ENCODE measurements around the gene PTPRD.

PTPRD gene

DNA sequence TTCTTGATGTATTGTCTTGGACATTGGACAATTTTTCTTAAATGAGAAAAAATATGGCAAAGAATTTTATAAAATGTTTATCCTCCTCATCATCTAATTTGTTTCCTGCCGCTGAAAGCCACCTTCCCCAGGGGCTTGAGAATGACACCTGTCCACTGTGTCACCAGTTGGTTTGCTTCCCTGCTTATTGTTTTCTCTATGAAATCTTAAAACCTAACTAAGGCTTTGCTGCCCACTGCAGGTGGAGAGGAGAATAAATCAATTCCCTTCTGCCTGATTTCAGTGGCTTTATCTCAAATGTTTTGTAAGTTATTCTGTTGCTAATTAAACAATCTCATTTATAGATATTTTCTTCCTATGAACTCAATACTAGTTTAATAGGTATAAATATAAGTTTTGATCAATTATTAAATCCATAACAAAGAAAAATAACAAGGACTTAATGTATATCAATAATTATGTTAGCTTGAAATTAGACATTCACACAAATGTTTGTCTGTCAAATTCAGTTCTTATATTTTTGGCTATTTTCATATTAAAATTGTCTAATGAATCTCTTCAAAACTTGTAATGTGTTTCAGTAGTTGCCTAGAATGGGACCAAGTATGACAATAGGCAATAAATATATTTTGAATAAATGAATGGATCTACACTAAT is 822.5 kb downstream of the PTPRD start:
- TF ChIP-seq ZNF274 (IDR thresholded peaks at IDR 0.05; ENCODE audit: low read depth, low read length), result no peak
- H3K4me3 ChIP-seq (ENCODE audit: low read length), result no peak overlapping the region

DNA sequence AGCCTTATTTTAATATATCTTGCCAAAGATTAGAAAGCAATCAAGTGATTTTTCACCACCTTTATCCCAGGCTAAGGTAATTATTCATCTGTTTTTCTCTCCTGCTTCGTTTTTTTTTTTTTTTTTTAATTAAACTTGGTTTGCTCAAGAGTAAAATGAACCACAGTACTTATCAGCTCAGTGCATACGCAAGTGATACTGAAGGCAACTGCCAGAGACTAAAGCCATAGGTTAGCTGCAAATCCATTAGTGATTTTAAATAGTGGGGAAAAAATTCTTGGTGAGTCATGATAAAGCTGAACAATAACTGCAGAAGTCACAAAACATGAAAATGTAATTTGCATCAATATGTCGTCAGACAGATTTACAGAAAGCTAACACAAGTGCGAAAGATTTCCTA is 829.1 kb downstream of the PTPRD start:
- no peak overlapping the region for H3K4me3 ChIP-seq (ENCODE audit: low read length)
- no peak for TF ChIP-seq ZNF274 (IDR thresholded peaks at IDR 0.05; ENCODE audit: low read depth, low read length)

GRCh38 chr9:9783211-9783610 is 829.6 kb downstream of the PTPRD start:
- no peak overlapping the region for H3K4me3 ChIP-seq (ENCODE audit: low read length)
- no peak for TF ChIP-seq ZNF274 (IDR thresholded peaks at IDR 0.05; ENCODE audit: low read depth, low read length)

DNA sequence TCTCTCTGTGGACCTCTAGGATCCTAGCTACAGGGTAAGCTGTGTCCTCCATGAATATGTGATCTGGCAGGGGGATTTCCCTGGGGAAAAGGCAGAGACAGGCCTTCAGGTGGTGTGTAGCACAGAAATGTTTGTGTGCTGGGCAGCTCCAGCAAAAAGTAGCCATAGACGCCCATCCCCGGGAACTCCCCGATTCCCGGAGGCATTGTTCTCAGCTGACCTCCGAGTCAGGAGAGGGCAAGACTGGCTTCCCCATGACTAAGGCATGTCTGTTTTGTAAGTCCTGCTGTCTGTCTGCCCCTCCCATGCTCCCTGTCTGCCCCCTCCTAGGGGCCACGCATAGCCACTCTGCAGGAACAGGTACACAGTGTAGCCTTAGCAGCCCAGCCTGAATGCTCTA is 834.5 kb downstream of the PTPRD start:
- no peak for TF ChIP-seq ZNF274 (IDR thresholded peaks at IDR 0.05; ENCODE audit: low read depth, low read length)
- no peak overlapping the region for H3K4me3 ChIP-seq (ENCODE audit: low read length)

- H3K4me3 ChIP-seq (ENCODE audit: low read length), result no peak overlapping the region
- TF ChIP-seq ZNF274 (IDR thresholded peaks at IDR 0.05; ENCODE audit: low read depth, low read length), result no peak
Observed at GRCh38 chr9:9774471-9774870, 838.3 kb downstream of the PTPRD start.

GRCh38 chr9:9771314-9771713 is 841.5 kb downstream of the PTPRD start:
- no peak for TF ChIP-seq ZNF274 (IDR thresholded peaks at IDR 0.05; ENCODE audit: low read depth, low read length)
- H3K4me3 ChIP-seq (ENCODE audit: low read length), result no peak overlapping the region

GRCh38 chr9:9764821-9765220 is 848.0 kb downstream of the PTPRD start:
- H3K4me3 ChIP-seq (ENCODE audit: low read length), result no peak overlapping the region
- TF ChIP-seq ZNF274 (IDR thresholded peaks at IDR 0.05; ENCODE audit: low read depth, low read length), result no peak

GRCh38 chr9:9754186-9754585 is 858.6 kb downstream of the PTPRD start:
- TF ChIP-seq ZNF274 (IDR thresholded peaks at IDR 0.05; ENCODE audit: low read depth, low read length), result no peak
- H3K4me3 ChIP-seq (ENCODE audit: low read length), result no peak overlapping the region

GRCh38 chr9:9753266-9753665 is 859.5 kb downstream of the PTPRD start:
- TF ChIP-seq ZNF274 (IDR thresholded peaks at IDR 0.05; ENCODE audit: low read depth, low read length), result no peak
- H3K4me3 ChIP-seq (ENCODE audit: low read length), result no peak overlapping the region

DNA sequence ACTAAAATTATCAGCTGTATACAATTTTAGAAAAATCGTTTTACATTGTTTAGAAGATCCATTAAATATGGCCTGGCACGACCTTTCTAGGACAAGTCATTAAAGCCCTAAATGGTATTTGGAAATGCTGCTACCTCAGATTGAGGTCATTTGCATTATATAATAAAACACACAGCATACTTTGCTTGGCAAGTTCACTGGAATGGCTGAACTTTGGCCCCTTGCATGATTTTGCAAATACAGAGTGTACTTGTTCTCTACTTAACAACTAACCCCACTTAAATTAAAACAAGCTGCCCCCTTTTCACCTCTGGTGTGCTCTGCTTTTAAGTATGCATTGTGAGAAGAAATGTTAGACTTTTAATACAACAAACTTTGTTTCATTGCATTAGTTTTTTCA is 860.1 kb downstream of the PTPRD start:
- no peak for TF ChIP-seq ZNF274 (IDR thresholded peaks at IDR 0.05; ENCODE audit: low read depth, low read length)
- H3K4me3 ChIP-seq (ENCODE audit: low read length), result no peak overlapping the region

DNA sequence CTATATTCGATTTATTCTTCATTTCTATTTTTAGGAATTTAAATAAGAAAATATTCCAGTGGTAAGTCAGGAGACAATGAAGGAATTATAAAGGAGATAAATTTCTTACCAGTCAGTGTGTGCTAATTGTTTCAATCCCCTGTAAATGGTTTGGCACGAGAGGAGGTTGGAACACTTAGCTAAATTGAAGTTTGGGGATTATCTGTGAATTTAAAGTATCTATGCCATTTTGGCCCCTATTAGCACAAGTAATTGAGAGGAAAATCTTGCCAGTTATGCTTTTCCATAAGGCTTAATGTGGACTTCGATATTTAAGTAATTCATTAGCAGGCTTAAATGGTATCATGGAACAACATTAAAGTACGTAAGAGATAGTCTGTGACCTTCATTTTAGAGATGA is 860.8 kb downstream of the PTPRD start:
- no peak overlapping the region for H3K4me3 ChIP-seq (ENCODE audit: low read length)
- no peak for TF ChIP-seq ZNF274 (IDR thresholded peaks at IDR 0.05; ENCODE audit: low read depth, low read length)

- TF ChIP-seq ZNF274 (IDR thresholded peaks at IDR 0.05; ENCODE audit: low read depth, low read length), result no peak
- H3K4me3 ChIP-seq (ENCODE audit: low read length), result no peak overlapping the region
Observed at GRCh38 chr9:9750719-9751118, 862.1 kb downstream of the PTPRD start.

GRCh38 chr9:9749591-9749990 is 863.2 kb downstream of the PTPRD start:
- TF ChIP-seq ZNF274 (IDR thresholded peaks at IDR 0.05; ENCODE audit: low read depth, low read length), result no peak

DNA sequence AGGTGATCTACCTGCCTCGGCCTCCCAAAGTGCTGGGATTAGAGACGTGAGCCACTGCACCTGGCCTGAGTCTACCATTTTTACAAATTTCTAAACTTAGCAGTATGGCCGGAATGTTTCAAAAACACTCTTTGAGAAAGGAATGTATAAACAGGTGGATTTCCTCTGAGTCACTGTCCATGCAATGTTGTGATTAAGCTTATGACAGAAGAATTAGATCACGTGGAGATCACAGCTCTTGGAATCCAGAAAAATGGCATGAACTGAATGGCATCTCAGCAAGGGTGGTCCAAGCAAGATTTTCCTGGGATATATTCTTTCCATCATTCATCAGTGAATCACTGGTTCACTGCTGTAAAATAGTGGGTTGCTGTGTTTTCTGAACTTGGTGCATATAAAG is 865.0 kb downstream of the PTPRD start:
- TF ChIP-seq ZNF274 (IDR thresholded peaks at IDR 0.05; ENCODE audit: low read depth, low read length), result no peak
- no peak overlapping the region for H3K4me3 ChIP-seq (ENCODE audit: low read length)

More at GRCh38 chr9:9749591-9749990, 863.2 kb downstream of the PTPRD start:
- no peak overlapping the region for H3K4me3 ChIP-seq (ENCODE audit: low read length)

DNA sequence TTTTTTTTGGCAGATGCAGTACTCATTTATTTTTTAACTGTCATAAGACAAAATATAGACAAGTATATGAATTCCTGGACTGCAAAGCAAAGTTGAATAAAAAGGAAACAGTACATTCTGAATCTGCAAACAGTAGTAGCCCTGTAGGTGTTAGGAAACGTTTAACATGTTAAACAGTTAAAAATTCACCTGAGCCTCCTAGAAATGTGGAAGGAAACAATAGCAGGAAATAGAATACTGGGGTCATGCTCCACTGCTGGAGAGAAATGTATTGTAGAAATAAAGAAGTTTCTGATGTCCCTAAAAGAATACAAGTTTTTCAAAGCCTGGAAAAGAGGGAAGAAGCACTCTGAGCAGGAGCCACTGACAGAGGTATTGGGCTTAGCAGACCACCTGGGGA is 866.0 kb downstream of the PTPRD start:
- no peak overlapping the region for H3K4me3 ChIP-seq (ENCODE audit: low read length)
- no peak for TF ChIP-seq ZNF274 (IDR thresholded peaks at IDR 0.05; ENCODE audit: low read depth, low read length)

GRCh38 chr9:9743822-9744221 is 869.0 kb downstream of the PTPRD start:
- no peak for TF ChIP-seq ZNF274 (IDR thresholded peaks at IDR 0.05; ENCODE audit: low read depth, low read length)
- no peak overlapping the region for H3K4me3 ChIP-seq (ENCODE audit: low read length)

Measured in GM08714 (cell line).